Astrocyte (in vitro differentiated cells and primary cell): Measurements from ENCODE around the gene RALGAPA2. TPM values are rescaled to one million over a fixed set of nuclear protein-coding genes. Genes with fewer than 3 reads are reported as not detected.

ENCODE experiments used
- DNase-seq: peaks from one replicate; pipeline ENCODE4 v3.0.0-alpha.2; 2010; ENCODE audit warnings: low read depth
- FAIRE-seq: peaks from 2 replicates; lab custom pipeline; 2011; peaks lifted over from hg19 to GRCh38; lab: Jason Lieb, UNC
- H2AFZ ChIP-seq: 2 replicates; pipeline ENCODE4 v1.6.0; 2012; ENCODE audit warnings: low read depth, low read length, inconsistent platforms
- H3K27ac ChIP-seq: 2 replicates; pipeline ENCODE4 v1.5.1; 2011; ENCODE audit warnings: low read depth, low read length, inconsistent platforms
- H3K27me3 ChIP-seq: 2 replicates; pipeline ENCODE4 v1.6.0; 2011; ENCODE audit warnings: low read length, inconsistent platforms; ENCODE audit not compliant: insufficient read depth
- H3K36me3 ChIP-seq: 2 replicates; pipeline ENCODE4 v1.5.1; 2011; ENCODE audit warnings: low read length, inconsistent platforms; ENCODE audit not compliant: insufficient read depth
- H3K4me1 ChIP-seq: 2 replicates; pipeline ENCODE4 v1.5.1; 2011; ENCODE audit warnings: low read length, inconsistent platforms; ENCODE audit not compliant: insufficient read depth
- H3K4me2 ChIP-seq: 2 replicates; pipeline ENCODE4 v1.6.0; 2012; ENCODE audit warnings: low read length, inconsistent platforms
- H3K4me3 ChIP-seq: 2 replicates; pipeline ENCODE4 v1.5.1; 2011; ENCODE audit warnings: low read depth, mild to moderate bottlenecking, low read length, inconsistent platforms; ENCODE audit not compliant: insufficient read depth
- H3K79me2 ChIP-seq: 2 replicates; pipeline ENCODE4 v1.6.0; 2012; ENCODE audit warnings: mild to moderate bottlenecking, low read length, inconsistent platforms; ENCODE audit not compliant: insufficient read depth
- H3K9ac ChIP-seq: 2 replicates; pipeline ENCODE4 v1.6.0; 2012; ENCODE audit warnings: mild to moderate bottlenecking, low read length, inconsistent platforms
- H3K9me3 ChIP-seq: 2 replicates; pipeline ENCODE4 v1.5.1; 2012; ENCODE audit warnings: low read depth, mild to moderate bottlenecking, low read length, inconsistent platforms; ENCODE audit not compliant: insufficient read depth
- H4K20me1 ChIP-seq: 2 replicates; pipeline ENCODE4 v1.6.0; 2012; ENCODE audit warnings: low read length, inconsistent platforms; ENCODE audit not compliant: insufficient read depth
- H3K27ac Mint-ChIP-seq: one replicate; pipeline ENCODE4 v1.8.0; 2021; ENCODE audit warnings: mild to moderate bottlenecking, mixed read lengths; ENCODE audit not compliant: unreplicated experiment
- H3K27me3 Mint-ChIP-seq: one replicate; pipeline ENCODE4 v1.8.0; 2021; ENCODE audit warnings: low read depth, mixed read lengths; ENCODE audit not compliant: unreplicated experiment
- H3K36me3 Mint-ChIP-seq: one replicate; pipeline ENCODE4 v1.8.0; 2021; ENCODE audit warnings: low read depth, mixed read lengths; ENCODE audit not compliant: unreplicated experiment
- H3K4me1 Mint-ChIP-seq: one replicate; pipeline ENCODE4 v1.8.0; 2021; ENCODE audit warnings: low read depth, mixed read lengths; ENCODE audit not compliant: unreplicated experiment
- H3K4me3 Mint-ChIP-seq: one replicate; pipeline ENCODE4 v1.8.0; 2021; ENCODE audit warnings: mild to moderate bottlenecking, moderate library complexity, mixed read lengths; ENCODE audit not compliant: unreplicated experiment
- H3K9me3 Mint-ChIP-seq: one replicate; pipeline ENCODE4 v1.8.0; 2021; ENCODE audit warnings: mild to moderate bottlenecking, mixed read lengths; ENCODE audit not compliant: unreplicated experiment
- EZH2 ChIP-seq: IDR thresholded peaks from 2 replicates; pipeline ENCODE4 v1.6.1; 2012; ENCODE audit warnings: mild to moderate bottlenecking, low read length, inconsistent platforms; ENCODE audit not compliant: insufficient read depth
- total RNA-seq: library from RNA; stranded (reverse); gene quantifications from 2 replicates; pipeline ENCODE4 v1.2.1, GENCODE V29; 2021
- TF ChIP-seq, protein P1 (sequence below): IDR thresholded peaks from 2 replicates; pipeline ENCODE4 v1.5.1; 2011; ENCODE audit warnings: low read depth, mild to moderate bottlenecking, inconsistent platforms, low read length, moderate library complexity; ENCODE audit not compliant: insufficient read depth

Gene RALGAPA2
- total RNA-seq, 1 donor from 2014 or later: 6.6 TPM

- H3K27me3 ChIP-seq: no peaks in the 10 kb centered on the region
- no peak overlapping the region for H3K4me2 ChIP-seq
- H3K9ac ChIP-seq: no peak overlapping the region
- H2AFZ ChIP-seq: no peak overlapping the region
- FAIRE-seq (no peak), DNase-seq (no peak)
- no peaks in the 10 kb centered on the region for H3K4me1 ChIP-seq
- no peaks in the 10 kb centered on the region for H4K20me1 ChIP-seq
- no peak overlapping the region for H3K4me3 Mint-ChIP-seq
- TF ChIP-seq, protein P1, sequence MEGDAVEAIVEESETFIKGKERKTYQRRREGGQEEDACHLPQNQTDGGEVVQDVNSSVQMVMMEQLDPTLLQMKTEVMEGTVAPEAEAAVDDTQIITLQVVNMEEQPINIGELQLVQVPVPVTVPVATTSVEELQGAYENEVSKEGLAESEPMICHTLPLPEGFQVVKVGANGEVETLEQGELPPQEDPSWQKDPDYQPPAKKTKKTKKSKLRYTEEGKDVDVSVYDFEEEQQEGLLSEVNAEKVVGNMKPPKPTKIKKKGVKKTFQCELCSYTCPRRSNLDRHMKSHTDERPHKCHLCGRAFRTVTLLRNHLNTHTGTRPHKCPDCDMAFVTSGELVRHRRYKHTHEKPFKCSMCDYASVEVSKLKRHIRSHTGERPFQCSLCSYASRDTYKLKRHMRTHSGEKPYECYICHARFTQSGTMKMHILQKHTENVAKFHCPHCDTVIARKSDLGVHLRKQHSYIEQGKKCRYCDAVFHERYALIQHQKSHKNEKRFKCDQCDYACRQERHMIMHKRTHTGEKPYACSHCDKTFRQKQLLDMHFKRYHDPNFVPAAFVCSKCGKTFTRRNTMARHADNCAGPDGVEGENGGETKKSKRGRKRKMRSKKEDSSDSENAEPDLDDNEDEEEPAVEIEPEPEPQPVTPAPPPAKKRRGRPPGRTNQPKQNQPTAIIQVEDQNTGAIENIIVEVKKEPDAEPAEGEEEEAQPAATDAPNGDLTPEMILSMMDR: no peak
- no peak for TF ChIP-seq EZH2
- no peaks in the 10 kb centered on the region for H3K36me3 ChIP-seq
- H3K9me3 ChIP-seq: no peaks in the 10 kb centered on the region
- no peaks in the 10 kb centered on the region for H3K36me3 Mint-ChIP-seq
- no peaks in the 10 kb centered on the region for H3K27me3 Mint-ChIP-seq
- H3K4me3 ChIP-seq: no peak overlapping the region
- H3K27ac ChIP-seq: no peak overlapping the region
- no peak overlapping the region for H3K27ac Mint-ChIP-seq
- H3K9me3 Mint-ChIP-seq: no peaks in the 10 kb centered on the region
- H3K79me2 ChIP-seq: no peaks in the 10 kb centered on the region
- H3K4me1 Mint-ChIP-seq: no peaks in the 10 kb centered on the region
Measured at GRCh38 chr20:20527661-20528060, 184.8 kb downstream of the RALGAPA2 start.

DNA sequence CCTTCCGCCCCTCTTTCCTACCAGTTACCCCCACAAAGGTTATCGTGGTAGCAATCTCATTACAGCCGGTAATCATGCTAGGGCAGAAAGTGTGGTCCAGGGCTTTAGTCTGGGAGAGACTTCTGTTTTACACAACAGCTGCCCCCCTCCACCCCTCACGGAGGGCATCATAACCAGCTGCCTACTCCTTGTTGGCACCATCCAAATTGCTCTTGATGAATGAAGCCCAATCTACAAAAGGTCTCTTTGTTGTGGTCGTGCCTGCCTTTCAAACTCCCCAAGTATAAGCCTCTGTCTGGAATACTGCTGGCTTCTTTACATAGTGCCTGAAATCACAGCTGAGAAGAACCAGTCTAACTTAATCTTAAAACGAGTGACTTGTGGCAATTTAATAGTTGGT lies 186.7 kb downstream of the RALGAPA2 start:
- H3K36me3 ChIP-seq: no peaks in the 10 kb centered on the region
- H3K4me3 Mint-ChIP-seq: no peak overlapping the region
- H3K27ac ChIP-seq: no peak overlapping the region
- DNase-seq: no peak
- H3K4me2 ChIP-seq: no peak overlapping the region
- H3K9me3 Mint-ChIP-seq: no peaks in the 10 kb centered on the region
- TF ChIP-seq EZH2: no peak
- TF ChIP-seq, protein P1: no peak
- H3K9me3 ChIP-seq: no peaks in the 10 kb centered on the region
- FAIRE-seq: no peak
- no peak overlapping the region for H2AFZ ChIP-seq
- H3K9ac ChIP-seq: no peak overlapping the region
- no peaks in the 10 kb centered on the region for H3K27me3 Mint-ChIP-seq
- no peak overlapping the region for H3K27ac Mint-ChIP-seq
- no peaks in the 10 kb centered on the region for H3K36me3 Mint-ChIP-seq
- H3K4me1 ChIP-seq: no peaks in the 10 kb centered on the region
- no peaks in the 10 kb centered on the region for H4K20me1 ChIP-seq
- no peaks in the 10 kb centered on the region for H3K27me3 ChIP-seq
- H3K4me3 ChIP-seq: no peak overlapping the region
- H3K79me2 ChIP-seq: no peaks in the 10 kb centered on the region
- H3K4me1 Mint-ChIP-seq: peaks cover under 1% of the 10 kb centered on the region

DNA sequence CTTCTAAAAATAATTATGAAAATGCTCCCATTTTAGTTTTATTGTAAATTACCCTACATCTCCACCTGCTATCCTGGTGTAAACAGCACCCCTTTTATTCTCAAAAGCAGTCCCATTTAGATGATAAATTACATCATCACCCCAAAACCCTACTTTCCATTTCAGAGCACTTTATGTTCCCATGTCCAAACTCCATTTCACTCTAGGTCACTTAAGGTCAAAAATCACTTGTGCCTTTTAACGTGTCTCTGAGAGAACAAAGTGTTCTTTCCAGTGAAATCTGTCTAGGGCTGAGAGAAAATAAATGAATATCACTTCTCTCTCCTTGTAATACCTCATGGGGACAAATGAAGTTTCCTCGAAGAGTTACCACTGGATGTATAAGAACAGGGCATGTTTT lies 187.2 kb downstream of the RALGAPA2 start:
- TF ChIP-seq, protein P1: no peak
- TF ChIP-seq EZH2: no peak
- no peak overlapping the region for H3K4me3 Mint-ChIP-seq
- no peak for FAIRE-seq
- no peak overlapping the region for H3K9ac ChIP-seq
- no peak overlapping the region for H2AFZ ChIP-seq
- no peaks in the 10 kb centered on the region for H3K36me3 Mint-ChIP-seq
- no peak for DNase-seq
- H3K27ac Mint-ChIP-seq: no peak overlapping the region
- no peaks in the 10 kb centered on the region for H3K36me3 ChIP-seq
- no peak overlapping the region for H3K4me2 ChIP-seq
- H3K9me3 Mint-ChIP-seq: no peaks in the 10 kb centered on the region
- no peaks in the 10 kb centered on the region for H3K9me3 ChIP-seq
- no peaks in the 10 kb centered on the region for H3K27me3 ChIP-seq
- H3K4me1 ChIP-seq: no peaks in the 10 kb centered on the region
- no peak overlapping the region for H3K4me3 ChIP-seq
- no peaks in the 10 kb centered on the region for H4K20me1 ChIP-seq
- H3K79me2 ChIP-seq: no peaks in the 10 kb centered on the region
- peaks cover 5% of the 10 kb centered on the region for H3K4me1 Mint-ChIP-seq
- H3K27ac ChIP-seq: no peak overlapping the region
- H3K27me3 Mint-ChIP-seq: no peaks in the 10 kb centered on the region
